Measurements from ENCODE around the gene FOXN1.
"Not testable (repeated sequence)": the region's sequence is repeated elsewhere in the genome, so short reads cannot be mapped to it uniquely, and the experiment has no call there.

FOXN1 gene

GRCh38 chr17:28499684-28500357 lies 6.3 kb upstream of the FOXN1 start:
- DNase-seq (ENCODE audit: low read depth, low spot score): no peak

DNA sequence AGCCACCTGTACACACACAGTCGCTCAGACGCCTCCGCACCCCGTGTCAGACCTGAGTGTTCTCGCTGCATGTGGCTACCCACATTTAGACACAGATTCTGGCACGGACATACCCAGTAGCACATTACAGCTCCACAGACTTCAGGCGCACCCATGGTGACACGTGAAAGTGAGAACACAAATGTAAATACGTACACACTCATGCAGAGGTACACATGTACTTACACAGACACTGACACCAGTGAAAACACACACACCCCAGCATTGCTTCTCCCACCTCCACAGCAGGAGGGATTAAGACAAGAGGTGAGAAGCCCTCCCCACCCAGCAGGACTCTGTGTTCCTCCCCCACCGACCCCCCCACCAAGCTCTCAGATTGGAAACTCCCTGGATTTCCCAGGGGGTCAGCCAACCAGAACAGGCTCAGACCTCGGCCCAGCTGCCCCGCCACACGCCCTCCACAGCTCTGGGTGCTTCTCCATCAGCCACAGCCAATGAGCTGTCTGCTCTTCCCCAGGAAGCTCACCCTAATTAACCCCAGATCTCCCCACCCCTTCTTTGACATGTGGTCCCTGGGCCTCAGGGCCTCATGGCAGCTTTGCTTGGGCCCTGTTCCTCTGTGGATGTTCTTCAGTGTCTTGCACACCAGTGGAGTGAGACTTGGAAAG lies 5.3 kb upstream of the FOXN1 start:
- no peak for DNase-seq (ENCODE audit: low read depth, low spot score)

GRCh38 chr17:28501421-28502284 lies 4.5 kb upstream of the FOXN1 start:
- DNase-seq (ENCODE audit: low read depth, low spot score): no peak

DNA sequence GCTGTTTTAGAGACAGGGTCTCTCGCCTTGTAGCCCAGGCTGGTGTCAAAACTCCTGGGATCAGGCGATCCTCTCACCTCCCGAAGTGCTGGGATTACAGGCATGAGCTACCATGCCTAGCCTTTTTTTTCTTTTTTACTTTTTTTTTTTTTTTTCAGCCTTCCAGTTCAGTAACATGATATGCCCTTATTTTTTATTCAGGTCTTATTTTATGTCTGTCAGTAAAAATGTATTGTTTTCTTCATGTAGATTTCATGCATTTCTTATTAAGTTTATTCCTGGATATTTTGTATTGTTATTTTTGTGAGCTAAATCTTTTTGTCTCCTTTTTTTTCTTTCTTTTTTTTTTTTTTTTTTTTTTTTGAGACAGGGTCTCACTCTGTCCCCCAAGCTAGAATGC lies 2.7 kb upstream of the FOXN1 start:
- no peak for DNase-seq (ENCODE audit: low read depth, low spot score)

DNA sequence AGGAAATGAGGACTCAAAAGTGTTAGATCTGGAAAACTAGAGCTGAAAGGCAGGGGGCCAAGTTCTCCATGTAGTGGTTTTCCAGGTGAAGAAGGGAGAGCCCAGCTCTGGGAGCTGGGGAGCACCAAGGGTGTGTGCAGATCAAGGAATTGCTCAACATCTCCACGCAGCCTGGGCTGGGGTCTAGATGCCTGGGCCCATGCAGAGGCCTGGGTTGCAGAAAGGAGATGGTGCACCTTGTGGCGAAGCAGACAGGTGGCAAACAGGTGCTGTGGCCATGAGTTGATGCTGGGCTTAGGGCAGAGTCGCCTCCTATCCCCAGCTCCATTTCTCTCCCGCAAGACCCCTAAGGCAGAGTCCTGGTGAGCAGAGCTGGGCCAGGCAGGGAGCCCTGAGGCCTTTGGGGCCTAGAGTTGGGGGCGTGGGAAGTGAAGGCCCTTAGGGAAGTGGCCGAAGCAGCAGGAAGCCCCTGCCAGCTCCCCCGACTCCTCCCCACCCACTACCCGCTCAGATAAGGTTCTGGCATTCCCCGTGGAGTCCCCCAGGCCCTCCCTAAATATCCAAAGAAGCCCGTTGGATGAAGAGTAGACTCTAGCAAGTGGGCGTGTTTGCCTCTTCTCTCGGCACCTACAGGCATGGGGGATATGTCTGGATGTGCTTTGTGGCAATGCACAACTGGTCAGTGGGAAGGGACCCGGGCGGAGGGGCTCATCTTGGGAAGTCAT lies 777 bp downstream of the FOXN1 start:
- DNase-seq (ENCODE audit: low read depth, low spot score): no peak

DNA sequence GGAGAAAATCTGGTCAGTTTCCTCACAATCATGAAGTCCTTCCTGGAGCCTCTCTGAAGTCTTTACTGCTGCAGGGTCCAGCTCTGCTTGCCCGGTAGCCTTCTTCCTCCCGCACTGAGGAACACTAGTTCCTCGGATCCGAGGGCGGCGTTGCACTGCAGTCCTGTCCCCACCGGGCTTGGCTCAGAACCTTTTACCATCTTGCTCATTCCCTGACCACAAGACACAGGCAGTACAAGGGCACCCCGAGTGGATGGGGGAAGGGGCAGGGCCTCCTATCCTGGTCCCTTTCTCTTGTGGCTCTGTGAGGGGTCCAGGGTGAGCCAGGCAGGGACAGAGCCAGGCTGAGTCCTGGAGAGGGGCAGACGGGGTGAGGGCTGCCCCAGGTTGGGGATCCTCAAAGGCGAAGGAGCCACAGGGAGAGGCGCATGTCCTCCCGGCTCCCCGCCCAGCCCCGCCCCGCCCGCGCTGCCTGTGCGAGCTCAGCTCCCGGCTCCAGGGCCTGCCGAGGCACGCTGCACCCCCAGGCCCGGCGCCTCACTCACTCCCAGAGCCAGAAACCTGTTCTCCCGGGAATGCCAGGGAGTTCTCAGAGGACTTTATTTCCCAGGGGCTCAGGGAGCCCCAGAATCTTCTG lies 1.5 kb downstream of the FOXN1 start:
- no peak for DNase-seq (ENCODE audit: low read depth, low spot score)

DNA sequence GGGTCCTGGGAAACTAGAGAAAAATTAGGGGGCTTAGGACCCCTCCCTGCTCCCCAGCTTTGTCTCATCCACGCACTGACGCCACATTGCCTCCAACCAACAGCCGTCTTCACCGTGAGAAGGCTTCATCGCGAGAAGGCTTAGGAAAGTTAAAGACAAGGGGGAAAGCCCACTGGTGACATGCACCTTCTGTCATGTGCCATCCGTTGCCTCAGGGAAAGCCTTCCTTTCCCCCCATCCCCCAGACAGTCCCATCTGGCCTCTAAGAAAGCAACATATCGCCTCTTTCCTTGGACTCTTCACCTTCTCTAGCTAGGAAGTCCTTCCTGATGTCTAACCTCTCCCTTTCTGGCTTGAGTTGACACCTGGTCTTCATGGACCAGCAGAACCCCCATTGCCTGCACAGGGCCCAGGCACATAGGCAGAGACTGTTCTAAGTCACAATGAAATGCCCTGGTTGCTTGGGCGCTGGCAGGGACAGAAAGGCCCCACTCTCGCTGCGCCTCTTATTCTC lies 2.1 kb downstream of the FOXN1 start:
- no peak for DNase-seq (ENCODE audit: low read depth, low spot score)

DNA sequence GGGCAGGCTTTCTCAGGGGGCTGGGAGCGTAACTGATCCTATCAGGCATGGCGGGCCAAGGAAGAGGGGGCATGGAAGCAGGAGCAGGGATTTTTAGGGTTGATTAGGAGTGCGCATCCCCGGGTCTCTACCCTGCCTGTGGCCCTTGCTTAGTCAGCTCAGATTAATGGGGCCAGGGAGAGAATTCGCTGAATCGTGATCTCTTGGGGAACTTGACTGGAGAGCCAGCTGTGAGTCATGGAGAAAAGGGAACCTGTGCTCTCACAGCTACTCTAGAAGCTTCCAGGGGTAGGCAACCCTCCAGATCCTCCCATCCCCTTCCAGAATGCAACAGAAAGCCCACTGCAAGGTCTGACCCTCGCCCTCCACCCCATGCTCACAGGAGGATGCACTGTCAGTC lies 3.6 kb downstream of the FOXN1 start:
- DNase-seq (ENCODE audit: low read depth, low spot score): no peak

DNA sequence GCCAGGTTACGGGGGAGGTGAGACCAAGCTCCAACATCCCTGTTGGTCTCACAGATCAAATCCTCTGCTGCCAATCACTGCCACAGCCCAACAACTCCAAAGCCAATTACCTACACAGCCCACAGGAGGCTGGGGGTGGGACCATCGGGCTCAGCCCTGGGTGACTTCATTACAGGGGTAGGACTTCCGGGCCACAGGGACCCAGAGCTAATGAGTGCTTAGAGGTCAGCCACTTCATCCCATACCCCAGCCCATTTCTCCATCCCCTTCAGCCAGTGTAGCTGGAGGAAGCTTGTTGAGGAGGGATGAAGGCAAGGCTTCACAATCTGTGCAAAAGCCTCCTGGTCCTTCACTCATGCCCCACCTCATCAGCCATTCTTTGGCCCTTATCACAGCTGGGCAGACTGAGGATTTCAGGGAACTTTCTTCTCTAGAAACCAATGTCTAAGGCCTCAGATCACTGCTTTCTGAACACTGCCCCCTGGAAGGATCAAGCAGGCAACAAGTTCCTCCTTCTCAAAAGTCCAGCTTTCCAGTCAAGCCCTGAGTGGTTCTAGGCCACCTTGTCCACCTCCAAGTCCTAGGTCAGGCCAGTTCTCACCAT lies 5.8 kb downstream of the FOXN1 start:
- DNase-seq (ENCODE audit: low read depth, low spot score): no peak

GRCh38 chr17:28513476-28513875 lies 7.3 kb downstream of the FOXN1 start:
- no peak for DNase-seq (ENCODE audit: low read depth, low spot score)

- no peak for DNase-seq (ENCODE audit: low read depth, low spot score)
Observed at GRCh38 chr17:28514561-28515002, 8.4 kb downstream of the FOXN1 start.

GRCh38 chr17:28515518-28515917 lies 9.4 kb downstream of the FOXN1 start:
- DNase-seq (ENCODE audit: low read depth, low spot score): no peak

- no peak for DNase-seq (ENCODE audit: low read depth, low spot score)
Observed at GRCh38 chr17:28518132-28518531, 12.0 kb downstream of the FOXN1 start.

- DNase-seq (ENCODE audit: low read depth, low spot score): no peak
Observed at GRCh38 chr17:28518578-28518977, 12.4 kb downstream of the FOXN1 start.

- DNase-seq (ENCODE audit: low read depth, low spot score): no peak
Observed at GRCh38 chr17:28519236-28519635, 13.1 kb downstream of the FOXN1 start.

GRCh38 chr17:28520687-28521086 lies 14.5 kb downstream of the FOXN1 start:
- DNase-seq (ENCODE audit: low read depth, low spot score): no peak

DNA sequence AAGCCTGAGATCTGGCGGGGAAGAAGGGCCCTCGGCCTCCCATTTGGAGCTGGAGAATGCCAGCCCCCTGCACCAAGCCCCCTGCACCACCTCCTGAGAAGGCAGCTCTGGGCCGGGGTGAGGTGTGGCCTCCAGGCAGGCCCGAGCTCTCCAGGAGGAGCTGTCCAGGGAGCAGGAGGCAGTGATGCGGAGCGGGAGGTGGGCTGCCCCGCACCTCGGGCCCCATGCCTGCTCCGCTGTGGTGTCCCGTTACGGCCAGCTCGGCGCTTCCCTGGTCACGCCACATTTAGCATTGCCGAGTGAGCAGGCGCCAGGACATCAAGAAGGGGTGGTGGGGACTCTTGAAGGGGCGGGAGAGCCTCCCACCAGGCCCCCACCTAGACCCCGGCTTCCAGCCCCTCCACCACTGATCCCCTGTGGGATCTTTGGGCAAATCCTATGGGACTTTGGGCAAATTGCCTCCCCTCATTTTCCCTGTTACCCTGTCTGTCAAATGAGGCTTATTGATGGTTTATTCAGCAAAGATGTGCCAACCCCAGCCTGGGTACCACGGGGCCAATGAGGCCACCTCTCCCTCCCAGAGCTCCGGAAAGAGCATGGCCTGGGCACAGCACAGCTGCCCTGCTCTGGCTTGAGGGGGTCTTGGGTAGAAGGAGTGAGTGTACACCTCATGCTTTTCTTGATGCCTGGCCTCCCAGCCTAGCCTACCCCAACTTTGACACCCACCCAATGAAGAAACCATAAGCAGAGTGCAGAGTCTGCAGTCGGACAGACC lies 15.3 kb downstream of the FOXN1 start:
- no peak for DNase-seq (ENCODE audit: low read depth, low spot score)

DNA sequence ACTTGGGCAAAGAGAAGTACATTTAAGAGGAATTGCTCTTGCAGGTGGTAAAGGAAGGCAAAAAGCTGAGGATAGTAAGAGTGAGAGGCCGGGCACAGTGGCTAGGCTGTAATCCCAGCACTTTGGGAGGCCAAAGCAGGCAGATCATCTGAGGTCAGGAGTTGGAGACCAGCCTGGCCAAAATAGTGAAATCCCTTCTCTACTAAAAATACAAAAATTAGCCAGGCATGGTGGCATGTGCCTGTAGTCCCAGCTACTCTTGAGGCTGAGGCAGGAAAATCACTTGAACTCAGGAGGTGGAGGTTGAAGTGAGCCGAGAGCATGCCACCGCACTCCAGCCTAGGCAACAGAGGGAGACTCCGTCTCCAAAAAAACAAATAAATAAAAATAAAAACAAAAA lies 16.1 kb downstream of the FOXN1 start:
- not testable (repeated sequence) for DNase-seq (ENCODE audit: low read depth, low spot score)

GRCh38 chr17:28523186-28523585 lies 17.0 kb downstream of the FOXN1 start:
- DNase-seq (ENCODE audit: low read depth, low spot score): no peak

DNA sequence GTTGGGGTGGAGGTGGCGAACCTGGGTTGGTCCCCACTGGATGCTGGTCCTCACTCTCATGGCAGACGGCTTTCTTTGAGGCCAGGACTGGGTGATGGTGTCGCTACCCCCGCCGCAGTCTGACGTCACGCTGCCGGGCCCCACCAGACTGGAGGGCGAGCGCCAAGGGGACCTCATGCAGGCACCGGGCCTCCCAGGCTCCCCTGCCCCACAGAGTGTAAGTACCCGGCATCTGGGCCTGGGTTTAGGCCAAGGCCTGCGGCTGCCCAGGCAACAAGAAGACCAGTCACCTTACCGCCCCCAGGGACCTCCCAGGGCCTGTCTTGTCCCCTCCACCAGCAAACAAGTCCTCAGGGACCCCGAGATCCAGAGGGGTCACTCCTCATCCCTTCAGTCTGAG lies 17.7 kb downstream of the FOXN1 start:
- DNase-seq (ENCODE audit: low read depth, low spot score): no peak
